Stimulated activated CD4-positive, alpha-beta T cell treated with anti-CD3 and anti-CD28 coated beads, TNF-alpha, amount 100 ng/mL, for 24 hours (primary cell): ENCODE measurements around the gene INSC.

Experiments
- DNase-seq, 3 experiments: peaks; one replicate each; pipeline ENCODE4 v3.0.0-alpha.2; 2020; ENCODE audit warnings: low read depth in 3 of 3

The INSC gene

DNA sequence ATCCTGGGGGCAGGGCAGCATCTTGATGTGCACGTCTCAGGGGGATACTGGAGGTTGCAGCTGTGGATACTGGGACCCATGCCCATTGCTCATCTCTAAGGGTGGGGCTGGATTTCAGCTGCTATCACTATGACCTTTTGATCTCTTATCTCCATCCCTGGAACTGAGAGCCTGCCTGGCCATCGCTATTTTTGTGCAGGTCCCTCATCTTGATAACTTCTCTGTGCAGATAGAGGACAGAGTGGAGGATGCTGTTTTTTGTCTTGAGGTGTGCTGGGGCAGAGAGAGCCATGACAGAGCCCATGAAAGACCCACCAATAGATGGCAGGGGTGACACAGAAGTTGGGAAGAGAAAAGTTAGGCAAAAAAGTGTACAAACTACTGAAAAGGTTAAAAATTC lies 5.1 kb upstream of the INSC start:
- no peak for DNase-seq

DNA sequence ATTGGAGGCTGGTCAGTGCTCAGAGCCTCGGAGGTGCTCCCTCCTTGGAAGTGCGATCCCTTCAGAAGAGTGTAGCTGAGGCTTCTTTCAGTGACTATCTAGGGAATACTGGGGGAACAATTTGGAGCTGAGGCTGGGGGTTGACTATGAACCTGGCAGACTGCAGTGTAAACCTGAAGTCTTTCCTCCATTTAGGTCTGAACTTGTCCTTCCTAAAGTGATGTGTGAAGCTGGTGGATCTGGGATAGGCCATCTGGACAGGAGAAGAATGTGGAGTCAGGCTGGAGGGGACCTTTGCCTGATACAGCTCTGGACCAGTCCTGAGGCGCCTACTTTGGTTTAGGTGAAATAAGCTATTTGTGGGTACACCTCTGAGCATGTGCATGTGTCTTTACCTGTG lies 3.5 kb upstream of the INSC start:
- DNase-seq: no peak

DNA sequence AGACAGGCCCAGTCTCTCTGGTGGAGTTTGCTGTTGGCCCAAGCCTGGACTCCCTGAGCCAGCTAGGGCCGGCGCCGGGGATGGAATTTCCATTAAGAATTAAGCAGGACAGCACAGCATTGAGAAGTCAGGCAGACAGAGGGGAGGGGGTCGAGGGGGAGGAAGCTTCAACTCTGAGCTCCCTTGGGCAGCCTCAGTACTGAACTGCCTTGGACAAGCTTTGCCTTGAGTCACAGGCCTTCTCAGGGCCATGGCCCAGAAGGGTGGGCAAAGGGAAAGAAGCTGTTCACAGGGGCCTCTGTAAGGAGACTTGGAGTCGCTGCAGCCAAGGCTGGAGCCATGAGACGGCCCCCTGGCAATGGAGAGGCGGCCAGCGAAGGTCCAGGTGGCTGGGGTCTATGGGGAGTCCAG lies 2.6 kb upstream of the INSC start:
- no peak for DNase-seq

DNA sequence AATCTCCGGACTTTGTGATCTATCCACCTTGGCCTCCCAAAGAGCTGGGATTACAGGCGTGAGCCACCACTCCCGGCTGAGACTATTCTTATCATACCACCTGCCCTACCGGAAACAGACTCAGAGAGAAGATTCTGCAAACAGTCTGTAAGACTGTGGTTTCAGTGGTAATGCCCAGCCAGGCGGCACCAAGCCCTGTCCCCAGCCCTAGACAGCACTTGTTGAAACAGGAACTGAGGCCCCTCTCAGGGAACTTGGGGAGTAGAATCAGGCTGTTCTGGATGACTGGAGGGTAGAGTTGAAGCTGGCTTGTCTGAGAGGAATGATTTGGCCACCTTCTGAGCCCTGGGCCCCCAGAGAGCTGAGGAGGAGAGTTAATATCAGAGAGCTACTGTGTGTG lies 1.3 kb upstream of the INSC start:
- DNase-seq: no peak

- DNase-seq: no peak
These were observed 963 bp downstream of the INSC start for GRCh38 chr11:15115686-15116085.

DNA sequence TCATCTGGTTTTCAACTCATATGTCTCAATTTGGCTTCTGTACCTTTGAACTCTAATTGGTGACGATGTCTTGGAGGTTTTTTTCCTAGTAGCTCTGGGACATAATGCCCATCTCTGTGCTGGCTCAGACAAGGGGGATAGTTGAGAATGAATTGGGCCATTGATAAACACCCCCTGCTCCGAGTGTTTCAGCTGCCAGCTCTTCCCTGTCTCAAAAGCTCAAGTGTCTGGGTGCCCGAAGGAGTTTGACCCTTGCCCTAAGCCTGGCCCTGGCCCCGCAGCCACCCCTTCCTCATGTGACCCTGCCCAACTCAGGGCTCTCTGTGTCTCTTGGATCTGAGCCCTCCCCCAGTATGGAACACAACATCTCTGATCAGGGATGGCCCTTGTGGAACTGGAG lies 3.0 kb downstream of the INSC start:
- DNase-seq: no peak

- no peak for DNase-seq
These were observed 3.7 kb downstream of the INSC start for GRCh38 chr11:15118431-15118830.

- no peak for DNase-seq
These were observed 4.6 kb downstream of the INSC start for GRCh38 chr11:15119352-15119751.

- no peak for DNase-seq
These were observed 5.1 kb downstream of the INSC start for GRCh38 chr11:15119826-15120225.

DNA sequence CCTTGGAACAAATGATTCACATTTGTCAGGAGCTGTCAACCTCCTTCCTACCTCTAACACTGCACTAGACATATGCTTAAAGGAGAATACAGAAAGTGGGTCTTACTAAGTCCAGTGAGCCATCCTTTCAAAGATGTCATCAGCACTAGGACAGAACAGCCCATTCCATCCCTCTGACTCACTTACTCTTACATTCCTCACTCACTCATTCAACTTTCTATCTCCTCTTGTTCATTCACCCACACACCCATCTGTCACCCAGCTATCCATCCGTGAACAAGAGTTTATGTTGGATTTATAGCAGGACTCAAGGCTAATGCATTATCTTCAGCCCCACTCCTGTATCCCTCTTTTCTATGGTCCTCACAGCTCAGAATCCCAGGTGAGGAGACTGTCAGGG lies 9.1 kb downstream of the INSC start:
- no peak for DNase-seq

GRCh38 chr11:15124528-15124927 lies 9.8 kb downstream of the INSC start:
- DNase-seq: no peak

- DNase-seq: no peak
These were observed 12.6 kb downstream of the INSC start for GRCh38 chr11:15127341-15127740.

GRCh38 chr11:15128621-15129020 lies 13.9 kb downstream of the INSC start:
- no peak for DNase-seq

- DNase-seq: no peak
These were observed 21.4 kb downstream of the INSC start for GRCh38 chr11:15136166-15136565.

- DNase-seq: no peak
These were observed 24.5 kb downstream of the INSC start for GRCh38 chr11:15139096-15139770.

GRCh38 chr11:15139958-15140659 lies 25.4 kb downstream of the INSC start:
- DNase-seq: no peak

GRCh38 chr11:15141381-15141780 lies 26.7 kb downstream of the INSC start:
- DNase-seq: no peak

GRCh38 chr11:15142838-15143237 lies 28.1 kb downstream of the INSC start:
- DNase-seq: no peak

- no peak for DNase-seq
These were observed 29.1 kb downstream of the INSC start for GRCh38 chr11:15143855-15144254.

DNA sequence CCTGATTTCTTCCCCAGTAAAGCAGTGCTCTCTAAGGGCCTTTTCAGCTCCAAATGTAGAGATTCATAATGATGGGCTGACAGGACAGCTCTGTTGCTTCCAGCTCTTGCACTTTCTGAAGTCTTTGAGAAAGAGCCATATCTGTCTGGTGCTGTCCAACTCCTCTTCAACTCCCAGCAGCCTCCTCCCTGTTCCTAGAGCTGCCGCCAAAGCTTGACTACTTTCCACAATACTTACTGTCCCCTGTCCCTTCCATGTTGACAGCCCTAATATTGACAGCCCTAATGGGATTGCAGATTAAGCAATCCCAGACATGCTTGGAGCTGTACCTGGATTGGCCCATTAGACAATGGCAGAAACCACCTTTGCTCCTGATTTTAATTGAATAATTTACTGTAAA lies 29.6 kb downstream of the INSC start:
- no peak for DNase-seq

- no peak for DNase-seq
These were observed 30.4 kb downstream of the INSC start for GRCh38 chr11:15145151-15145550.

GRCh38 chr11:15145615-15146014 lies 30.9 kb downstream of the INSC start:
- DNase-seq: no peak

DNA sequence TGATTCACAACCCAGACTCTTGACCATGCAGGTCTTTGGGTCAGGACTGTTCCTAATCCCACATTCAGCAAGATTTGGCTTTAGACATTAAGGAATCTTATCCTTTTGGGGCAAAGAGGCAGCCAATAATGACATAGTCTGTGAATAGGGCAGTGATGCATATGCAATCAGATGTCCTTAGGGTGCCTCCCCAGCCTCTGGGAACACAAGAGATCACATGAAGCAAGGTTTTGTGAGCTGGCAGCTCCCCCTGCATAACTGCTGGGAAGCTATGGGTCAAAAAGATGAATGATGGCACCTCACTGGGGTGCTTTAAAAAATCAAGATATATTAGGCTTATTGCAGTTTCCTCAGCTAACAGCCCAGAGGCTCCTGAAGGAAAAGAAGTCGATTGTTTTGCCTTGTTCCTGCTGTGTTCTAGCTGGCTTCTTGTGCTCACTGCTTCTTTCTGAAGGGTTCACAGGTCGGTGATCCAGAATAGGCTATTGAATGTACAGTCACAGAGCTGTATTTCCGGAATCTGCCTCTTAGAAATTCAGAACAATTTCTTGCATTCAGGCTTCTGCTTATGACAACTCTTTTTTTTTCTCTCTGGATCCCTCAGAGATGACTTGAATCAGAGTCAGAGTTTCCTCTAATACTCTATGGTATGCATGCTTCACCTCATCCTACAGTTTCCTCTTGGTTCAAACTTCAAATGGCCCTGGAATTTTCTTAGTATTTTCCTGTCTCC lies 31.7 kb downstream of the INSC start:
- no peak for DNase-seq
